WERI-Rb-1 (cell line): ENCODE results near the gene IGF1R.

ENCODE experiments used
- DNase-seq: peaks from one replicate; pipeline ENCODE4 v3.0.0-alpha.2; 2020
- H3K27ac ChIP-seq: fragments of 250-450 bp; sonication (Bioruptor Pico); 2 replicates; pipeline ENCODE4 v1.5.1; 2020; ENCODE audit warnings: mild to moderate bottlenecking, moderate library complexity
- H3K27me3 ChIP-seq: fragments of 250-450 bp; sonication (Bioruptor Pico); 2 replicates; pipeline ENCODE4 v1.5.1; 2021; ENCODE audit warnings: mild to moderate bottlenecking, low read depth, moderate library complexity; ENCODE audit not compliant: insufficient read depth, severe bottlenecking
- H3K36me3 ChIP-seq: fragments of 250-450 bp; sonication (Bioruptor Pico); 2 replicates; pipeline ENCODE4 v1.5.1; 2020; ENCODE audit warnings: mild to moderate bottlenecking, moderate library complexity
- H3K4me3 ChIP-seq: 2 replicates; pipeline ENCODE4 v1.5.1; 2011; ENCODE audit warnings: low read depth, mild to moderate bottlenecking, control low read depth, low read length
- H3K9me3 ChIP-seq: fragments of 250-450 bp; sonication (Bioruptor Pico); 2 replicates; pipeline ENCODE4 v1.5.1; 2021; ENCODE audit warnings: mild to moderate bottlenecking, moderate library complexity; ENCODE audit not compliant: severe bottlenecking
- TF ChIP-seq, protein P1 (sequence below): IDR thresholded peaks from 2 replicates; pipeline ENCODE4 v1.5.1; 2011; ENCODE audit warnings: low read depth, mild to moderate bottlenecking, control low read depth, inconsistent platforms, low read length

IGF1R gene

GRCh38 chr15:98876451-98877369 is 228.4 kb downstream of the IGF1R start:
- no peaks in the 10 kb centered on the region for H3K36me3 ChIP-seq
- H3K4me3 ChIP-seq, result no peak overlapping the region
- no peaks in the 10 kb centered on the region for H3K27me3 ChIP-seq
- no peak for DNase-seq
- H3K9me3 ChIP-seq, result no peaks in the 10 kb centered on the region
- TF ChIP-seq, protein P1, sequence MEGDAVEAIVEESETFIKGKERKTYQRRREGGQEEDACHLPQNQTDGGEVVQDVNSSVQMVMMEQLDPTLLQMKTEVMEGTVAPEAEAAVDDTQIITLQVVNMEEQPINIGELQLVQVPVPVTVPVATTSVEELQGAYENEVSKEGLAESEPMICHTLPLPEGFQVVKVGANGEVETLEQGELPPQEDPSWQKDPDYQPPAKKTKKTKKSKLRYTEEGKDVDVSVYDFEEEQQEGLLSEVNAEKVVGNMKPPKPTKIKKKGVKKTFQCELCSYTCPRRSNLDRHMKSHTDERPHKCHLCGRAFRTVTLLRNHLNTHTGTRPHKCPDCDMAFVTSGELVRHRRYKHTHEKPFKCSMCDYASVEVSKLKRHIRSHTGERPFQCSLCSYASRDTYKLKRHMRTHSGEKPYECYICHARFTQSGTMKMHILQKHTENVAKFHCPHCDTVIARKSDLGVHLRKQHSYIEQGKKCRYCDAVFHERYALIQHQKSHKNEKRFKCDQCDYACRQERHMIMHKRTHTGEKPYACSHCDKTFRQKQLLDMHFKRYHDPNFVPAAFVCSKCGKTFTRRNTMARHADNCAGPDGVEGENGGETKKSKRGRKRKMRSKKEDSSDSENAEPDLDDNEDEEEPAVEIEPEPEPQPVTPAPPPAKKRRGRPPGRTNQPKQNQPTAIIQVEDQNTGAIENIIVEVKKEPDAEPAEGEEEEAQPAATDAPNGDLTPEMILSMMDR, result no peak
- no peak overlapping the region for H3K27ac ChIP-seq

DNA sequence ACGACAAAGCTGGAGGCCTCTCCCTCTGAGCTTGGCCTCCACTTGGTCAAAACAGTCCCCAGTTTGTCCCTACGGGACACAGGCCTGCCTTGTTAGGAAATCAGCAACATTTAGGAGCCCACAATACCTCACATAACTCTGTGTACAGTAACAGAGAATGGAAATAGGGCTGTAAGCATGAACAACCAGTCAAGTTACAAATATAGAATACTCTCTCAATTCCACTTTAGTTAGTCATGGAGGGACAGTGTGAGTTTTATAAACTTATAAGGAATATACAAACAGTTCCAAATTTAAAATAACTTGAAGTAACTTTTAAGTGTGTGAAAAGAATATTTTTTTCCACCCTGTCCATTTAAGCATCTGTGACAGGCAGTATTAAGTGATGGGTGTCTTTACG is 229.8 kb downstream of the IGF1R start:
- Histone ChIP-seq H3K9me3 (no peaks in the 10 kb centered on the region), H3K36me3 (no peaks in the 10 kb centered on the region), H3K27me3 (no peaks in the 10 kb centered on the region), H3K27ac (no peak overlapping the region), H3K4me3 (no peak overlapping the region)
- TF ChIP-seq, protein P1, result no peak
- no peak for DNase-seq

DNA sequence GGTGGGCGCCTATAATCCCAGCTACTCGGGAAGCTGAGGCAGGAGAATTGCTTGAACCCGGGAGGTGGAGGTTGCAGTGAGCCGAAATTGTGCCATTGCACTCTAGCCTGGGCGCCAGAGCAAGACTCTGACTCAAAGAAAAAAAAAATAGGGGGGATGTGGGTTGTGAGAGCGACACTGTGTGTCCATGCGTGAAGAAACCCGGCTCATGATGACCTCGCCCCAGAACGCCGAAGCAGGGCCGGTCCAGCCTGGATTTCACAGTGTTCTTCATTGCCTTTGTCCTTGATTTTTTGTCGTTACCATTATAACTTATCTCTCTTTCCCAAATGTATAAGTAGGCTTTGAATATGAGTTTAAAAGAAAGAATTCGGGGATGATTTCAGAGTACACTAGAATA is 230.5 kb downstream of the IGF1R start:
- TF ChIP-seq, protein P1, result no peak
- H3K36me3 ChIP-seq, result no peaks in the 10 kb centered on the region
- H3K4me3 ChIP-seq, result no peak overlapping the region
- no peak for DNase-seq
- no peaks in the 10 kb centered on the region for H3K9me3 ChIP-seq
- H3K27me3 ChIP-seq, result no peaks in the 10 kb centered on the region
- no peak overlapping the region for H3K27ac ChIP-seq

GRCh38 chr15:98881526-98882520 is 233.5 kb downstream of the IGF1R start:
- TF ChIP-seq, protein P1, result peak; percentile 34; the same call in 1 of the 2 replicates
- Histone ChIP-seq H3K9me3 (no peaks in the 10 kb centered on the region), H3K4me3 (no peak overlapping the region), H3K27me3 (no peaks in the 10 kb centered on the region), H3K27ac (no peak overlapping the region), H3K36me3 (no peaks in the 10 kb centered on the region)
- DNase-seq, result no peak

DNA sequence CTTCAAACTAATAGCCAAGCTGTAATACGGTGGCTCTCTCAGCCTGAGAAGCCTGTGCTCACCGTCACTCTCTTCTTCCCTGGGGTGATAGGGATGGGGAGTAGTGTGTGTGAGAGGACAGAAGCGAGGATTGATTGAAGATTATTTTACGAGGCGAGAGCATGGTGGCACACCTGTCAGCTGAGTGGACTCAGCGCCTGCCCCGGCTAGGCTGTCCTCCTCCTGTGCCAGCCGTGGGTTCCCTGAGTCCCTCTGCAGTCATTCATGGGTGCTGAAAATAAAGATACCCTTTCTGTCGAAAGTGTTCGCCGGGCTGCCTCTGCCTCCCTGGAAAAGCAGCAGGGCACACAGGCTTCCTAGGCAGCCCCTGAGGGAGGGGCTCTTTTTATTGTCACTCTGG is 235.1 kb downstream of the IGF1R start:
- Histone ChIP-seq H3K4me3 (no peak overlapping the region), H3K27ac (no peak overlapping the region)

More for the DNA sequence above, 235.1 kb downstream of the IGF1R start:
- no peak for DNase-seq
- Histone ChIP-seq H3K36me3 (no peaks in the 10 kb centered on the region), H3K9me3 (no peaks in the 10 kb centered on the region), H3K27me3 (no peaks in the 10 kb centered on the region)
- TF ChIP-seq, protein P1, result no peak
